Measurements from ENCODE around the gene ZBTB11. TPM values are rescaled to one million over a fixed set of nuclear protein-coding genes. Genes with fewer than 3 reads are reported as not detected.

ZBTB11 gene
- total and polyA plus RNA-seq, 9 of the 15 experiments (the other 6 are each of a cell fraction or from before 2014, with no cell fraction given): 6.2 to 31.9 (median 21.4) TPM

- TF ChIP-seq ZBTB34 (CRISPR knock-in tag; IDR thresholded peaks at IDR 0.05) (peak; percentile 96), ZNF347 (CRISPR knock-in tag; IDR thresholded peaks at IDR 0.05; ENCODE audit: low read depth) (peak; percentile 95), JUN (IDR thresholded peaks at IDR 0.05; ENCODE audit: borderline replicate concordance, low read depth, low read length) (no peak), JUN (CRISPR knock-in tag; IDR thresholded peaks at IDR 0.05; ENCODE audit: borderline replicate concordance) (no peak), IRF9 (tag; IDR thresholded peaks at IDR 0.05) (peak; percentile 98), DMBX1 (CRISPR knock-in tag; IDR thresholded peaks at IDR 0.05; ENCODE audit: borderline replicate concordance) (peak; percentile 100), HIVEP1 (CRISPR knock-in tag; IDR thresholded peaks at IDR 0.05) (peak; percentile 99), E2F3 (CRISPR knock-in tag; IDR thresholded peaks at IDR 0.05) (peak; percentile 99), ZNF696 (CRISPR knock-in tag; conservative IDR thresholded peaks at IDR 0.05) (peak; percentile 92), ZNF398 (CRISPR knock-in tag; IDR thresholded peaks at IDR 0.05) (peak; percentile 94), POLR2A (conservative IDR thresholded peaks at IDR 0.05) (no peak), HBP1 (CRISPR knock-in tag; IDR thresholded peaks at IDR 0.05) (peak; percentile 99), ZNF785 (CRISPR knock-in tag; IDR thresholded peaks at IDR 0.05) (peak; percentile 97), ZNF561 (CRISPR knock-in tag; conservative IDR thresholded peaks at IDR 0.05) (peak; percentile 97), FOXJ2 (tag; IDR thresholded peaks at IDR 0.05) (no peak), NELFE (IDR thresholded peaks at IDR 0.05; ENCODE audit: insufficient read depth, insufficient read length) (no peak), STAT5B (CRISPR knock-in tag; IDR thresholded peaks at IDR 0.05) (peak; percentile 89), ZNF445 (CRISPR knock-in tag; IDR thresholded peaks at IDR 0.05; ENCODE audit: low read depth) (peak; percentile 98)
These were observed 32.9 kb downstream of the ZBTB11 start (continued) for GRCh38 chr3:101643861-101644613.

All from K562 (cell line).